GM19238 (cell line): ENCODE results near the gene WARS2.

Source experiments
- DNase-seq: peaks from one replicate; pipeline ENCODE4 v3.0.0; 2011; ENCODE audit warnings: low spot score; ENCODE audit not compliant: insufficient read length

WARS2 gene

GRCh38 chr1:118984722-118985639 lies 155.5 kb downstream of the WARS2 start:
- no peak for DNase-seq

DNA sequence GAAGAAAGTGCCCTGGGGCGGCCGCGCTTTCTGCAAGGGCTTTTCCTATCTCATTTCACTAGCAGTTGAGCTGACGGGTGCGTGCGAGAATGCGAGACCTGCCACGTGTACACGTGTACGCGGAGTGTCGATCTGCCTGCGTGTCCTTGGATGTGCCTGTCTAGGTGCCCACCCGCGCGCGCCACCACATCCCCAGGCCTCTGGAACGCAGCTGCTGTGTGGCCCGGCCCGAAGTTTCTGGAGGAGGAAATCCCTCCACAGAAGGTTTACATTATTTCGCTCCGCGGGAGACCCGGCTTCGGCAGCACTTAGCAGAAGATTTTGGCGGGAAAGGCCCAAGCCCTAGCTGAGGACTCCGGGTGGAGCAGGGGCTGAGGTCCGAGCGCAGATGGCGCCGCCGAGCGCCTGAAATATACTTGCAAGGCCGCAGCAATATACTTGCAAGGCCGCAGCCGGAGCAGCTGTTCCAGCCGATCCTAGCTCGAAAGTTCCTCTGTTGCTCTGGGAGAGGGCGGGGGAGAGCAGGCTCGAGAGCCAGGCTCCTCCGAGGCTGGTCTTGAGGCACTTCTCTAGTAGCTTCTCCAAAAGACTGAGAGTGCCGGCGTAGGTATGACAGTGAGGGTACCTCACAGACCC lies 156.2 kb downstream of the WARS2 start:
- DNase-seq = no peak

DNA sequence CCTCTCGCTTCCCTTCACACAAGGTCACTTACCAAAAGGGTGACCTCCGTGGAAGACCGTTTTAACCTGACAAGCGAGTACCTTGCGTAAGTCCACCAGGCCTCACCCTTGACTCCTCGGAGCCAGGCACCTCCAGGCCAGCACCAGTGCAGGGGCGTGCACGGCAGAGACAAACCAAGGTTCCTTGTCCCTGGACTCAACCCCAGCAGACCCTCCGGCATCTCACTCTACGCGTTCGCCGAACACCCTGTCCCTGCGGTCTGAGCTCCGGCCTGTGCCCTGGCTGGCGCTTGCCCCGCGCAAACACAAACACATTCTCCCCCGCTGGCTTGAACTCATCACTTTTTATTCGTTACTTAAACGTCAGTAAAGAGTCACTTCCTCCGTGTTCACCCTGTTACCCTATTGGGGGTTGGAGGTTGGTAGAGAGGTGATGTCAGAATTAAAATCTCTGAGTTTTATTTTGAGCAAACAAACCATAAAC lies 156.9 kb downstream of the WARS2 start:
- DNase-seq = no peak

- no peak for DNase-seq
Measured at GRCh38 chr1:118982821-118983557, 157.5 kb downstream of the WARS2 start.

DNA sequence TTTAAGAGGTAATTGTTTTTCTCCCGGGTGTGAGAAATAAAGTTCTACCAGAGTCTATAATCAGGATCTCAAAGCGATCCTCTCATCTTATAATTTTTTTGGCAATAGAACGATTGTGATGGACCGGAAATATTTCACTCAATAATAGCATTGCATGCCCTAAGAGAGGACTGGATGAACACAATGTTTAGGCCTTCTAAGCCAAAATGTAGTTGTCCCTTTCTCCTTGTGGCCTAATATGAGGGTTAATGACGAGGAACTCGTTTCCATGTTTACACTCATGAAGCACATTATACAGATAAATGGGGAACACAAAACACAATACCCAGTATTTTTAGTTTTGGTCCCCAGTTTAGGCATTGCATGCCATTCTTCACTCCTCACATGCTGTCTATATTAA lies 158.2 kb downstream of the WARS2 start:
- no peak for DNase-seq

DNA sequence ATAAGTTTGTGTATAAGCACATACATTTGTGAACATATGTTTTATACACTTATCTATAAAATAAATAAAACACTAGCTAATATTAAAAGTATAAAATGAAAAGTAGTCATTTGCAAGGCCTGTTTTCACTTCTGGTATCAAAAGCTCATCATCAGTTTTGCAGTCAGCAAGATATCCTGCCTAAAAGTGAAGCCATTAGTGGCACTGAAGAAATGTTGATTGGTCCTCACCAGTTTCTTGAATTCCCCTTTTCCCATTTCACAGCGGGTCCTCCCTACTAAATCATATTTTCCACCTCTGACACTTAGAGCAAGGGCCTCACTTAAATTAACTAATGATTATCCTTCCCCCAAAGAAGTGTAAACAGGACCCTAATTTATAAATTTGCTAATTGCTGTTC lies 159.0 kb downstream of the WARS2 start:
- no peak for DNase-seq
